ENCODE data around the gene PLCG2.

DNA sequence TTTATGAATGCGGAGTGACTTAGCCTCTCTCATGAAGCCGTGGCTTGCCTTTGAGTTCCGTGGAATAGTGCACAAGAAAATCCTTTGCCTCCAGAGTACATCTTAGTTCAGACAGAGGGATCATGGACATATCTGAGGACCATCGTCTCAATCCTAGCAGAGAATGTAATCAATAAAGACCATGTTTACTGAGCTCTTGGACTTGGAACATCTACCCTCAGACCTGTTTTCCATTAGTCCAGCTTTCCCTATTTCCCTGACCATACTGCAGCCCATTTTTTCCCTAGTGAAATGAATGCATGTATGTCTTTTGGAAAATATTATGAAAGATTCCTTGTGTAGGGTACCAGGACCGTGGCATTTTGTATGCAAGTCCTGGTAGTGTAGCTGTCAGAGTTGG is 90.2 kb downstream of the PLCG2 start:
- TF ChIP-seq TAF1 (IDR thresholded peaks at IDR 0.05; ENCODE audit: low read depth) (no peak), CEBPB (IDR thresholded peaks at IDR 0.05) (no peak)
